Choroid plexus epithelial cell (primary cell): Measurements from ENCODE around the gene FEM1A.

ENCODE experiments used
- DNase-seq: peaks from one replicate; pipeline ENCODE4 v3.0.0-alpha.2; 2010; ENCODE audit warnings: low read depth
- H3K4me3 ChIP-seq: 2 replicates; pipeline ENCODE4 v1.5.1; 2011; ENCODE audit warnings: low read depth, mild to moderate bottlenecking, control low read depth, low read length, moderate library complexity
- TF ChIP-seq, protein P1 (sequence below): conservative IDR thresholded peaks from 2 replicates; pipeline ENCODE4 v1.5.1; 2011; ENCODE audit warnings: low read depth, mild to moderate bottlenecking, control low read depth, inconsistent platforms, low read length, moderate library complexity

FEM1A gene

DNA sequence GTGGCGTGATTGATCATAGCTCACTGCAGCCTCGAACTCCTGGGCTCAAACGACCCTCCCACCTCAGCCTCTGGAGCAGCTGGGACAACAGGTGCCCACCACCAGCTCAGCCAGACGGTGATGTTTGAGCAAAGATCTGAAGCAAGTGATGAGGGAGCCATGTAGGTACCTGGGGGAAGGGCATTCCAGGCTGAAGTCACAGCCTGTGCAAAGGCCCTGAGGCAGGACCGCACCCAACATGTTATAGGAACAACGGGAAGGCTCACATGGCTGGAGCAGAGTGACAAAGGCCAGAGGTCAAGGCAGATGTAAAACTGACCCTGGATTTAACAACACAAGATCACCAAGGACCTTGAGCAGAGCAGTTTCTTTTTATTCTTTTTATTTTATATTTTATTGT, 14.8 kb downstream of the FEM1A start:
- DNase-seq, result no peak

DNA sequence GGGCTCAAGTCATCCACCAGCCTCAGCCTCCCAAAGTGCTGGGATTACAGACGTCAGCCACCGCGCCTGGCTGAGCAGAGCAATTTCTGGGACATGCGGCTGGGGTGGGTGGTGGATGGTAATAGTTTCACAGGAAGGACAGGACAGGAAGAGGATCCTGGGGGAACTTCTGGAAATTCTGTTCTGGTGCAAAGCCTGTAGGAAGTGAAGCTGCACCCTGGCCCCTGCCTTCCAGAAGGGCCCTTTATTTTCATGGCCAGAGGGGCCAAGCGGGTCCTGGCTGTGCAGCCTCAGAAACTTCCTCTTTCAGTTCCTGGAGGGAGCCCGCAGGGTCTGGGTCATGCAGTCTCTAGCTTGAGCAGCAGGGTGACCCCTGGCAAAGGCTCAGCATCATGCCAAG, 15.7 kb downstream of the FEM1A start:
- TF ChIP-seq, protein P1, sequence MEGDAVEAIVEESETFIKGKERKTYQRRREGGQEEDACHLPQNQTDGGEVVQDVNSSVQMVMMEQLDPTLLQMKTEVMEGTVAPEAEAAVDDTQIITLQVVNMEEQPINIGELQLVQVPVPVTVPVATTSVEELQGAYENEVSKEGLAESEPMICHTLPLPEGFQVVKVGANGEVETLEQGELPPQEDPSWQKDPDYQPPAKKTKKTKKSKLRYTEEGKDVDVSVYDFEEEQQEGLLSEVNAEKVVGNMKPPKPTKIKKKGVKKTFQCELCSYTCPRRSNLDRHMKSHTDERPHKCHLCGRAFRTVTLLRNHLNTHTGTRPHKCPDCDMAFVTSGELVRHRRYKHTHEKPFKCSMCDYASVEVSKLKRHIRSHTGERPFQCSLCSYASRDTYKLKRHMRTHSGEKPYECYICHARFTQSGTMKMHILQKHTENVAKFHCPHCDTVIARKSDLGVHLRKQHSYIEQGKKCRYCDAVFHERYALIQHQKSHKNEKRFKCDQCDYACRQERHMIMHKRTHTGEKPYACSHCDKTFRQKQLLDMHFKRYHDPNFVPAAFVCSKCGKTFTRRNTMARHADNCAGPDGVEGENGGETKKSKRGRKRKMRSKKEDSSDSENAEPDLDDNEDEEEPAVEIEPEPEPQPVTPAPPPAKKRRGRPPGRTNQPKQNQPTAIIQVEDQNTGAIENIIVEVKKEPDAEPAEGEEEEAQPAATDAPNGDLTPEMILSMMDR, result no peak
- no peak for DNase-seq
- no peak overlapping the region for H3K4me3 ChIP-seq

More for the DNA sequence above, 14.8 kb downstream of the FEM1A start:
- no peak overlapping the region for H3K4me3 ChIP-seq
- TF ChIP-seq, protein P1, result no peak

DNA sequence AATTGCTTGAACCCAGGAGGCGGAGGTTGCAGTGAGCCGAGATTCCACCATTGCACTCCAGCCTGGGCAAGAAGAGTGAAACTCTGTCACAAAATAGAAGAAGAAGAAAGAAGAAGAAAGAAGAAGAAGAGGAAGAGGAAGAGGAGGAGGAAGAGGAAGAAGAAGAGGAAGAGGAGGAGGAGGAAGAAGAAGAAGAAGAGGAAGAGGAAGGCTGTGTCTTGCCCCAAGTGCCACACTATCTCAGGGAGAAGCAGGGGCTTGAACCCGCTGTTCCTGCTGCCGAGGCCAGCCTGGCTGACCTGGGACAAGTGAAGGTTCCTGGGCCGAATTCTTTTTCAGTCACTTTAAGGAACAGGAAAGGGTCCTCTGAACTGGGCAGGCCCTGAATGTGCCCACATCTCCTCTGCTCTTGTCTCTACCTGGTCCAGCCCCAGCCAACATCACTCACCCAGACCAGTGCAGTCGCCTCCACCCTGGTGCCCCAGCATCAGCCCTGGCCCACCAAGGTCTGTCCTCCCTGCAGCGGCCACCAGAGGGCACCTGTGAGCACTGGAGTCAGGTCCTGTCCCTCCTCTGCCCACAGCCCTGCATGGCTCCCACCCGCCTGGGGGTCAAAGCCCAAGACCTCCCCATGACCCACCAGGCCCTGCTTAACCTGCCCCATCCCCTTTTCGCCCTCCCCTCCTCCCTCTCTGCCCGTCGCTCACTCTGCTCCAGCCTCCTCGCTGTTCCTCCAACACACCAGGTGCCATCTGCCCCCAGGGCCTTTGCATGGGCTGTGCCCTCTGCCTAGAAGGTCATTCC, 20.0 kb downstream of the FEM1A start:
- TF ChIP-seq, protein P1, result peak; percentile 89
- H3K4me3 ChIP-seq, result no peak overlapping the region

DNA sequence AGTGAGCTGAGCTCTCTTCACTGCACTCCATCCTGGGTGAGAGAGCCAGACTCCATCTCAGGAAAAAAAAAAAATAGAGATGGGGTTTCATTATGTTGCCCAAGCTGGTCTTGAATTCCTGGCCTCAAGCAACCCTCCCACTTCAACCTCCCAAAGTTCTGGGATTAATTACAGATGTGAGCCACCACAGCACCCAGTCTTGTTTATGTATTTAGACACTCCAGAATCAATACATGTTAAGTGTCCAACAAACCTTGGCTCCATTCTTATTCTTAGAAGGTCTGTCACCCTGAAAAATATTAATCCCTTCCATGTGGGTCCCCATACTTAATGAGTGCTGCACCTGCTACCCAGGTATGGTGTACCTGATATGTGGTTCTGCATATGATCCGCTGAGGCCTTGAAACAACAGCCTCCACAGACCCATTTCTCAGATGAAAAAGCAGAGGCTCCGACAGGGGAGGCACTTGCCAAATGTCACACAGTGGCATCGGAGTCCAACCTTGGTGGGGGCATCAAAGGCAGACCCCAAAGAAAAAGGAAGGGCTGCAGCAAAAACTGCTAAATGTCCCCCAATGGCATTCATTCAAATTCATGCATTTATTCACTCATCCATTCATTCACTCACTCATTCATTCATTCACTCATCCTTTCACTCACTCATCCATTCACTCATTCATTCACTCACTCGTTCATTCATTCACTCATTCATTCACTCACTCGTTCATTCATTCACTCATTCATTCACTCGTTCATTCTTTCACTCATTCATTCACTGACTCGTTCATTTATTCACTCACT, 23.3 kb downstream of the FEM1A start:
- DNase-seq, result no peak

More for the DNA sequence above, 20.0 kb downstream of the FEM1A start:
- DNase-seq, result peak; percentile 74

DNA sequence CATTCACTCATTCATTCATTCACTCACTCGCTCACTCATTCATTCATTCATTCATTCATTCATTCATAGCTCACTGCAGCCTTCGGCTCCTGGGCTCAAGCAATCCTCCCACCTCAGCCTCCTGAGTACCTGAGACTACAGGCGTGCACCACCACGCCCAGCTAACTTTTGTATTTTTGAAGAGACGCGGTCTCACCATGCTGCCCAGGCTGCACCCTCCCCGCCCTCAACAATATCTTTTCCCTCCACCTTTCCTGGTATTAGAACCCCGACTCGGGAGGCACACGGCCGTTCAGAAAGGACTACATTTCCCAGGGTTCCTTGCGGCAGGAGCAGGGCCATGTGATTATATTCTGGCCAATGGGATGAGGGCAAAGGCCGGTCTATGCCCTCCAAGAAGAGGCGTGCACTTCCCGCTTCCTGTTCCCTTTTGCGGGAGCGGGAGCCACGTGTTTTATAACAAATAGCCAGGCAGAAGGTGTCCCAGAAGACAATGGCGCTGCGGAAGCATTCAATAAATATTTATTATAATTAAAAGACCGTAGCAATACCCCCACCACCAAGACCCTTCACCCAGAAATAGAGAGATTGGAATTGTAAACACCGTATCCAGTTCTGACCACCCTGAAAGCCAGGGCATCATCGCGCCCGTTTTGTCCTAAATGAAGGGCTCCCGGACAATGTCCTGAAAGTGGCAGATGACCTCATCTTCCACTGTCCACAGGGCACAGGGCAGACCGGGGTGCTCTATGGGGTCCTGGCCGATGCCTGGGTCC, 24.1 kb downstream of the FEM1A start:
- peak; percentile 96 for DNase-seq
- peak overlapping the region; percentile 35 for H3K4me3 ChIP-seq
- TF ChIP-seq, protein P1, result no peak

More for the DNA sequence above, 23.3 kb downstream of the FEM1A start:
- TF ChIP-seq, protein P1, result no peak
- H3K4me3 ChIP-seq, result no peak overlapping the region

DNA sequence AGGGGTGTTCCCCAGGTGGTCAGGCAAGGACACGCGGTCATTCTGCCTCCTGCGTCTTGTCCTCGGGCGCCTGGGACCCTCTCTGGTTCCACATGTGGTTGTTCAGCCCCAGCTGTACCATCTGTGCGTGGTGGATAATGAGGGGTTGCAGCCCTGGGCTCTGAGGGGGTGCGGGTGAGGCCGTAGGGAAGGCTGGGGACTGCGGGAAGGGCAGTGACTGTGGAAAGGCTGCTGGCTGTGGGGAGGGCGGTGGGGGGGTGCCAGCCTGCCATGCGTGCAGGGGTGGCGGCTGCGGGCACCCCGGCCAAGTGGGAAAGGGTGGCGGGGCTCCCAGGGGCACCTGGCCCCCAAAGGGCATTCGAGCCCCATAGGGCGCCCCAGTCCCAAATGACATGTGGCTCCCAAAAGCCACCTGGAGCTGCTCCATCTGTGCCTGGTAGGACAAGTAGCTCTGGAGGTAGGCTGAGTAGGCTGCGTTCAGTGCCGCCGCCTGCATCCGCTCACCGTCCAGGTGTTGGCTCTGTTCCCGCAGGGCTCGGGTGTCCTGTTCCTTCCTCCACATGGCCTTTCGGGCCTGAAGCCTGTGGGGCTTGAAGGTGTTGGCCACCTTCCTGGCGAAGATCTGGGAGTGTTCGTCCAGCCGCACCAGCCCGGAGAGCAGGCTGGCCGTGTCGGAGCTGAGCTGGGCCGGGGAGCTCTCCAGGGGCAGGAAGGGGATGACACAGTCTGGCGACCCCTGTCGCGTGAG, 24.8 kb downstream of the FEM1A start:
- H3K4me3 ChIP-seq, result no peak overlapping the region
- no peak for DNase-seq
- TF ChIP-seq, protein P1, result no peak
